Psoas muscle (tissue), 8 donors: ENCODE results near the gene CKM. TPM values are rescaled to one million over a fixed set of nuclear protein-coding genes. Genes with fewer than 3 reads are reported as not detected.

Source experiments
- ATAC-seq, 4 donors: fragments of 200-7000 bp; cut with Tn5 transposase; one replicate each; pipeline ENCODE4 v1.9.1; 2020; ENCODE audit warnings: moderate library complexity in 3 of 4, mild to moderate bottlenecking in 2 of 4
- DNase-seq, 2 donors: peaks; one replicate each; pipeline ENCODE4 v3.0.0-alpha.2; 2020
- H3K27ac ChIP-seq: fragments of 200-600 bp; one replicate; pipeline ENCODE4 v1.8.0; 2022
- H3K27me3 ChIP-seq, 3 donors: fragments of 200-600 bp in 1 of 3; one replicate each; pipeline versions ENCODE4 v1.6.1 to v1.8.0; 2013 to 2022; ENCODE audit warnings: low read length in 2 of 3, mild to moderate bottlenecking in 2 of 3, moderate library complexity in 1 of 3; ENCODE audit not compliant: insufficient read depth in 3 of 3
- H3K36me3 ChIP-seq, 2 donors: fragments of 200-600 bp in 1 of 2; one replicate each; pipeline versions ENCODE4 v1.6.1 to v1.8.0; 2013 to 2022; ENCODE audit warnings: low read depth in 1 of 2, mild to moderate bottlenecking in 1 of 2, moderate library complexity in 1 of 2; ENCODE audit not compliant: insufficient read depth in 1 of 2
- H3K4me1 ChIP-seq: fragments of 200-600 bp; one replicate; pipeline ENCODE4 v1.8.0; 2022
- H3K4me3 ChIP-seq: fragments of 200-600 bp; one replicate; pipeline ENCODE4 v1.8.0; 2022; ENCODE audit warnings: mild to moderate bottlenecking
- H3K9me3 ChIP-seq: fragments of 200-600 bp; one replicate; pipeline ENCODE4 v1.8.0; 2022
- CTCF ChIP-seq: fragments of 200-600 bp; IDR thresholded peaks from one replicate; pipeline ENCODE4 v1.8.0; 2022; ENCODE audit warnings: antibody characterized with exemption
- WGBS, 3 donors: extraction: QIAGEN DNeasy Blood & Tissue Kit; methylation state at CpG; one replicate each; pipeline versions ENCODE4 v1.1.6 to v1.1.7; 2013; 5-methylcytosine and 5-hydroxymethylcytosine counted together
- intact Hi-C, 2 donors: fragments of 100-400 bp; cut with DNase I; formaldehyde crosslinking; loops; one replicate each; pipeline versions ENCODE4 v1.11.0 to v1.14.2; 2022
- polyA plus RNA-seq, 3 donors: library from polyadenylated mRNA; stranded (reverse); fragments of 200-250 nt; gene quantifications; one replicate each; pipeline ENCODE4 v1.2.3, GENCODE V29; 2013
- total RNA-seq, 4 donors: library from RNA; stranded (reverse); fragmentation: NEBNext Ultra II Directional in 2 of 4; extraction: Animal tissue kit (Norgen Biotek cat#: 25700) in 2 of 4; gene quantifications; one replicate each; pipeline versions ENCODE4 v1.2.1 to v1.2.4, GENCODE V29; 2021 to 2023
- donor health status: healthy with polysubstance abuse.
- donor health status: DM: no; HTN: no; CAD: no; lungs with moderate emphysema.
- donor health status: Bipolar disorder and iron deficiency.
- donor health status: healthy.
- donor health status: DM: yes; HTN: yes; CAD: no.
- donor health status: DM: no; HTN: no; CAD: no.
- donor health status: DM: no; HTN: no; CAD: no.
- donor health status: DM: yes; HTN: yes; CAD: no.

Gene CKM
- total and polyA plus RNA-seq, 7 donors = 9,503 to 23,818 (median 15,775) TPM

- intact Hi-C loops = no loop called here
- Histone ChIP-seq H3K36me3 (no peaks in the 10 kb centered on the region), H3K9me3 (no peaks in the 10 kb centered on the region), H3K27ac (no peak overlapping the region), H3K4me1 (no peaks in the 10 kb centered on the region), H3K4me3 (no peak overlapping the region), H3K27me3 (peaks cover 0 to 23% (median 12%) of the 10 kb centered on the region in 3 donors)
- no peak for TF ChIP-seq CTCF
- ATAC-seq (no peak), DNase-seq (no peak)
- 51 to 66% (median 55%) methylated on average over 14 to 15 of the region's 15 CpGs for WGBS, 3 donors
Observed at GRCh38 chr19:45344621-45345505, 22.2 kb upstream of the CKM start.

GRCh38 chr19:45342911-45343310 lies 20.2 kb upstream of the CKM start:
- ATAC-seq = no peak
- no peak for TF ChIP-seq CTCF
- WGBS, 3 donors = 71 to 72% (median 72%) methylated on average over 13 of the region's 13 CpGs

GRCh38 chr19:45340899-45341453 lies 18.3 kb upstream of the CKM start:
- 12 to 17% (median 14%) methylated on average over 19 to 25 of the region's 25 CpGs for WGBS, 3 donors
- Histone ChIP-seq H3K4me3 (peak overlapping the region; percentile 49), H3K27me3 (peaks cover 0 to 29% (median 6%) of the 10 kb centered on the region in 3 donors), H3K9me3 (no peaks in the 10 kb centered on the region), H3K4me1 (no peaks in the 10 kb centered on the region), H3K36me3 (no peaks in the 10 kb centered on the region), H3K27ac (no peak overlapping the region)
- intact Hi-C loops = no loop called here
- no peak for TF ChIP-seq CTCF
- no peak for DNase-seq
- ATAC-seq = no peak

More at GRCh38 chr19:45342911-45343310, 20.2 kb upstream of the CKM start:
- Histone ChIP-seq H3K27ac (no peak overlapping the region), H3K36me3 (no peaks in the 10 kb centered on the region), H3K27me3 (peaks cover 0 to 34% (median 12%) of the 10 kb centered on the region in 3 donors), H3K4me1 (no peaks in the 10 kb centered on the region), H3K4me3 (no peak overlapping the region), H3K9me3 (no peaks in the 10 kb centered on the region)
- DNase-seq = no peak
- intact Hi-C loops = no loop called here

GRCh38 chr19:45340232-45340898 lies 17.7 kb upstream of the CKM start, which contains the start of gene KLC3:
Gene KLC3, plus strand, starts transcription at chr19:45340750. Its CDS starts 4,792 bp downstream, at chr19:45345542.
- Histone ChIP-seq H3K36me3 (no peaks in the 10 kb centered on the region), H3K4me1 (no peaks in the 10 kb centered on the region), H3K27ac (no peak within 1 kb of the TSS), H3K4me3 (peak within 1 kb of the TSS; percentile 49), H3K27me3 (peaks cover 0 to 29% (median 6%) of the 10 kb centered on the region in 3 donors), H3K9me3 (no peaks in the 10 kb centered on the region)
- no peak for TF ChIP-seq CTCF
- no peak for DNase-seq
- ATAC-seq = no peak
- intact Hi-C loops = no loop called here
- WGBS, 3 donors = 11 to 13% (median 12%) methylated on average over 43 to 50 of the region's 50 CpGs
